T-cell (primary cell): ENCODE results near the gene MYMK. TPM values are rescaled to one million over a fixed set of nuclear protein-coding genes. Genes with fewer than 3 reads are reported as not detected.
A peak's percentile ranks its signal among the peaks of the same experiment; 100 is the strongest.

Experiments used
- ATAC-seq, 4 experiments: fragments of 200-7000 bp in 3 of 4; fragments of 150-1000 bp in 1 of 4; cut with Tn5 transposase; replicated peaks in 1 of 4; 1 replicate in 3 of 4; 2 replicates in 1 of 4; pipeline ENCODE4 v1.10.0; 2021; ENCODE audit warnings: moderate library complexity in 3 of 4, mild to moderate bottlenecking in 2 of 4, moderate number of reproducible peaks in 1 of 4
- CTCF ChIA-PET, 2 donors: fragments of 300-600 bp; sonication (Branson Sonifier 250); formaldehyde crosslinking; loops; one replicate each; lab custom pipeline; 2022; ENCODE audit warnings: antibody characterized with exemption in 2 of 2; lab: Charles Lee
- POLR2A ChIA-PET, 2 donors: fragments of 300-600 bp; sonication (Branson Sonifier 250); formaldehyde crosslinking; loops; one replicate each; lab custom pipeline; 2022; ENCODE audit warnings: antibody characterized with exemption in 2 of 2; lab: Charles Lee
- DNase-seq, 35 experiments: peaks; one replicate each; pipeline versions ENCODE4 v3.0.0 to v3.0.0-alpha.2; 2013 to 2023
- H3K27ac ChIP-seq: one replicate; pipeline ENCODE4 v1.5.1; 2013; ENCODE audit warnings: low read length
- H3K27me3 ChIP-seq, 2 experiments: replicated peaks in 1 of 2; 1 replicate in 1 of 2; 2 replicates in 1 of 2; pipeline versions ENCODE4 v1.6.1 to v1.7.0; 2013; ENCODE audit warnings: low read length in 1 of 2, mixed read lengths in 1 of 2; ENCODE audit not compliant: control insufficient read depth in 2 of 2, insufficient read depth in 2 of 2; ENCODE audit errors: extremely low read depth in 1 of 2
- H3K36me3 ChIP-seq, 2 donors: 1 replicate in 1 of 2; 2 replicates in 1 of 2; pipeline versions ENCODE4 v1.6.1 to v1.7.0; 2013; ENCODE audit warnings: low read length in 1 of 2; ENCODE audit not compliant: control insufficient read depth in 2 of 2, insufficient read depth in 1 of 2; ENCODE audit errors: extremely low read depth in 1 of 2
- H3K4me1 ChIP-seq, 2 experiments: 1 replicate in 1 of 2; 2 replicates in 1 of 2; pipeline versions ENCODE4 v1.6.1 to v1.7.0; 2013; ENCODE audit warnings: low read length in 2 of 2, mixed read lengths in 1 of 2; ENCODE audit not compliant: insufficient read depth in 2 of 2, control insufficient read depth in 1 of 2; ENCODE audit errors: extremely low read depth in 1 of 2
- H3K4me3 ChIP-seq, 2 donors: 1 replicate in 1 of 2; 2 replicates in 1 of 2; pipeline versions ENCODE4 v1.5.1 to v1.7.0; 2013; ENCODE audit warnings: mild to moderate bottlenecking in 2 of 2, low read length in 1 of 2, moderate library complexity in 1 of 2; ENCODE audit not compliant: control insufficient read depth in 1 of 2; ENCODE audit errors: extremely low read depth in 1 of 2
- H3K9me3 ChIP-seq: 2 replicates; pipeline ENCODE4 v1.7.0; 2013
- H3K27ac Mint-ChIP-seq, 2 donors: one replicate each; pipeline ENCODE4 v1.8.0; 2020 to 2021; ENCODE audit warnings: mild to moderate bottlenecking in 2 of 2, mixed read lengths in 2 of 2
- H3K27me3 Mint-ChIP-seq, 2 donors: one replicate each; pipeline ENCODE4 v1.8.0; 2021 to 2022; ENCODE audit warnings: mixed read lengths in 2 of 2
- H3K36me3 Mint-ChIP-seq: one replicate; pipeline ENCODE4 v1.8.0; 2021; ENCODE audit warnings: mixed read lengths
- H3K4me1 Mint-ChIP-seq, 3 donors: one replicate each; pipeline ENCODE4 v1.8.0; 2020 to 2022; ENCODE audit warnings: mixed read lengths in 3 of 3, mild to moderate bottlenecking in 1 of 3
- H3K4me3 Mint-ChIP-seq, 3 donors: one replicate each; pipeline ENCODE4 v1.8.0; 2020 to 2022; ENCODE audit warnings: mild to moderate bottlenecking in 3 of 3, mixed read lengths in 3 of 3, moderate library complexity in 3 of 3
- H3K9me3 Mint-ChIP-seq, 3 donors: one replicate each; pipeline ENCODE4 v1.8.0; 2020 to 2022; ENCODE audit warnings: mixed read lengths in 3 of 3
- WGBS: methylation state at CpG from one replicate; pipeline ENCODE4 v1.1.5; 2013; ENCODE audit warnings: missing lambda C conversion rate; ENCODE audit not compliant: insufficient coverage; 5-methylcytosine and 5-hydroxymethylcytosine counted together
- total RNA-seq, 35 experiments: library from RNA in 6 of 35; stranded (reverse) in 6 of 35; fragments of 120-200 nt in 1 of 35; gene quantifications; one replicate each; pipeline versions ENCODE4 v1.2.1 to v1.2.4 and lab custom pipeline; 2013 to 2026

MYMK gene
- total RNA-seq, 5 donors from 2014 or later (not counting 1 experiment from before 2014, with no cell fraction given): not detected

- Mint-ChIP-seq H3K36me3 (no peaks in the 10 kb centered on the region), H3K4me3 (no peak overlapping the region), H3K27me3 (peaks cover 0 to 6% of the 10 kb centered on the region in 2 donors), H3K9me3 (no peaks in the 10 kb centered on the region), H3K27ac (no peak overlapping the region), H3K4me1 (peaks cover 5 to 8% (median 5%) of the 10 kb centered on the region in 3 donors)
- Histone ChIP-seq H3K9me3 (no peaks in the 10 kb centered on the region), H3K4me1 (peaks cover 0 to 10% of the 10 kb centered on the region in 2 experiments), H3K4me3 (no peak overlapping the region), H3K27me3 (peaks cover 0 to 62% of the 10 kb centered on the region in 2 experiments), H3K36me3 (no peaks in the 10 kb centered on the region), H3K27ac (no peak overlapping the region)
- ChIA-PET POLR2A (no interaction called here), CTCF (no interaction called here)
- no peak for DNase-seq
- ATAC-seq: no peak
- 67% methylated on average over 9 of the region's 19 CpGs for WGBS
Measured at GRCh38 chr9:133489253-133490190, 35.2 kb downstream of the MYMK start.

GRCh38 chr9:133488686-133489252 is 36.0 kb downstream of the MYMK start:
- peaks cover 5 to 8% (median 5%) of the 10 kb centered on the region in 3 donors for H3K4me1 Mint-ChIP-seq
- 81% methylated on average over 18 of the region's 18 CpGs for WGBS
- Histone ChIP-seq H3K9me3 (no peaks in the 10 kb centered on the region), H3K4me1 (peaks cover 0 to 10% of the 10 kb centered on the region in 2 experiments), H3K4me3 (no peak overlapping the region), H3K27ac (no peak overlapping the region), H3K36me3 (no peaks in the 10 kb centered on the region), H3K27me3 (peaks cover 0 to 59% of the 10 kb centered on the region in 2 experiments)
- H3K4me3 Mint-ChIP-seq: no peak overlapping the region
- peaks cover 0 to 6% of the 10 kb centered on the region in 2 donors for H3K27me3 Mint-ChIP-seq
- DNase-seq: no peak
- H3K9me3 Mint-ChIP-seq: no peaks in the 10 kb centered on the region
- H3K36me3 Mint-ChIP-seq: no peaks in the 10 kb centered on the region
- CTCF ChIA-PET: no interaction called here
- POLR2A ChIA-PET: no interaction called here
- H3K27ac Mint-ChIP-seq: no peak overlapping the region
- ATAC-seq: no peak

- peaks cover 0 to 59% of the 10 kb centered on the region in 2 experiments for H3K27me3 ChIP-seq
- no peak for DNase-seq
- peaks cover 0 to 6% of the 10 kb centered on the region in 2 donors for H3K27me3 Mint-ChIP-seq
- H3K36me3 Mint-ChIP-seq: no peaks in the 10 kb centered on the region
- POLR2A ChIA-PET: no interaction called here
- no peak for ATAC-seq
- peaks cover 0 to 10% of the 10 kb centered on the region in 2 experiments for H3K4me1 ChIP-seq
- H3K36me3 ChIP-seq: no peaks in the 10 kb centered on the region
- H3K4me1 Mint-ChIP-seq: peaks cover 5 to 8% (median 5%) of the 10 kb centered on the region in 3 donors
- H3K9me3 Mint-ChIP-seq: no peaks in the 10 kb centered on the region
- no peak overlapping the region for H3K27ac Mint-ChIP-seq
- CTCF ChIA-PET: interaction anchor here in 1 of 2 donors (0.8 kb wide), 1 partner anchor 301 kb away, joined by 3 read pairs; no protein-coding TSS in a partner anchor
- H3K9me3 ChIP-seq: no peaks in the 10 kb centered on the region
- H3K4me3 Mint-ChIP-seq: no peak overlapping the region
- 86% methylated on average over 7 of the region's 8 CpGs for WGBS
- no peak overlapping the region for H3K4me3 ChIP-seq
- no peak overlapping the region for H3K27ac ChIP-seq
Measured at GRCh38 chr9:133487331-133487725, 37.4 kb downstream of the MYMK start.

- CTCF ChIA-PET: no interaction called here
- H3K4me1 Mint-ChIP-seq: peaks cover 5 to 8% (median 5%) of the 10 kb centered on the region in 3 donors
- Histone ChIP-seq H3K36me3 (no peaks in the 10 kb centered on the region), H3K27me3 (peaks cover 0 to 48% of the 10 kb centered on the region in 2 experiments), H3K4me3 (no peak overlapping the region), H3K27ac (no peak overlapping the region), H3K9me3 (no peaks in the 10 kb centered on the region), H3K4me1 (peaks cover 0 to 10% of the 10 kb centered on the region in 2 experiments)
- 47% methylated on average over 20 of the region's 25 CpGs for WGBS
- POLR2A ChIA-PET: no interaction called here
- no peak overlapping the region for H3K27ac Mint-ChIP-seq
- peak overlapping the region in 2 of 3 donors; percentile 20 to 31 for H3K4me3 Mint-ChIP-seq
- peaks cover 0 to 6% of the 10 kb centered on the region in 2 donors for H3K27me3 Mint-ChIP-seq
- ATAC-seq (peak; percentile 40 to 55 (median 50)), DNase-seq (peak in 1 of 35 experiments; percentile 36)
- H3K9me3 Mint-ChIP-seq: no peaks in the 10 kb centered on the region
- no peaks in the 10 kb centered on the region for H3K36me3 Mint-ChIP-seq
Measured at GRCh38 chr9:133485531-133486260, 39.1 kb downstream of the MYMK start.

DNA sequence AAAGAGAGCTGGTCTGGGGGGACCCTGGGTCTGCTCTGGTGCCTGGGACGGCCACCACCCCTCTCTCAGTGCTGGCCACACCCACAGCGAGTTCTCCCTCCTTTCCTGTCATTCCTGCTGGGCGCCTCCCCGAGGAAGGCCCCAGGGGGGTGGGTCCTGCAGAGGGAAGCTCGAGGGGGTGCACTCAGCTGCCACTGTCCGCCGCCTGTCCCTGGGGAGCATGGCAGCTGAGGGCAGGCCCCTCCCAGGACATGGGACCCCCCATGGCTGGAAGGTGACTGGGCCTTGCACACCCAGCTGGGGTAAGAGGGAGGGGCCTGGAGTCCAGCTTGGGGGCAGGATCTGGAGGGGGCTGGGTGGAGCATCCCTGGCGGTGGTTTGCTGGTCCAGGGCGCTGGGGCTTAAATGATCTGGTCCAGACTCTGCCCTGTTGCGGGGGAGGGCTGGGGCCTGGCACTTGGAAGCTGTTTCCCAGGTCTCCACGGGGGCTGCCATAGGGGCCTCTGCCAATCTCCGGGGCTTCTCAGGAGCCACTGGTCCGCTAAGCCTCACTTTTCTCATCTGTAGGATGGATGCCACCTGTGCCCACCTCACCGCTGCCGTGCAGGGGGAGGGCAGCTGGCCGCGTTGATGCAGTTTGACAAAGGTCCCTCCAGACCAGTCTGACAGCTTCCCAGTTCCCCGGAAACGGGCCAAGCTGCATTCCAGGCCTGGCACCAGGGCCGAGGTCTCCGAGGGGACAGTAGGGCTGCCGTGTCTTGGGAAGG is 39.9 kb downstream of the MYMK start:
- H3K36me3 ChIP-seq: no peaks in the 10 kb centered on the region
- DNase-seq (no peak), ATAC-seq (no peak)
- ChIA-PET POLR2A (no interaction called here), CTCF (interaction anchor here in 1 of 2 donors (0.6 kb wide), 1 partner anchor 25 kb away, joined by 5 read pairs; no protein-coding TSS in a partner anchor)
- H3K27ac ChIP-seq: no peak overlapping the region
- no peaks in the 10 kb centered on the region for H3K9me3 ChIP-seq
- H3K4me3 Mint-ChIP-seq: no peak overlapping the region
- H3K27me3 ChIP-seq: peaks cover 0 to 42% of the 10 kb centered on the region in 2 experiments
- peaks cover 0 to 2% of the 10 kb centered on the region in 2 donors for H3K27me3 Mint-ChIP-seq
- H3K4me3 ChIP-seq: no peak overlapping the region
- peaks cover 7 to 8% (median 7%) of the 10 kb centered on the region in 3 donors for H3K4me1 Mint-ChIP-seq
- no peak overlapping the region for H3K27ac Mint-ChIP-seq
- 84% methylated on average over 19 of the region's 22 CpGs for WGBS
- H3K4me1 ChIP-seq: peaks cover under 1 to 12% of the 10 kb centered on the region in 2 experiments
- no peaks in the 10 kb centered on the region for H3K36me3 Mint-ChIP-seq
- H3K9me3 Mint-ChIP-seq: no peaks in the 10 kb centered on the region
